CD14-positive monocyte (primary cell): ENCODE results near the gene PFDN1. TPM values are rescaled to one million over a fixed set of nuclear protein-coding genes. Genes with fewer than 3 reads are reported as not detected.

Experiments
- DNase-seq, 3 donors: peaks; one replicate each; pipeline ENCODE4 v3.0.0-alpha.2; 2011 to 2022
- H2AFZ ChIP-seq: 2 replicates; pipeline ENCODE4 v1.6.0; 2012; ENCODE audit warnings: mild to moderate bottlenecking, low read depth, low read length, inconsistent platforms; ENCODE audit not compliant: insufficient read depth, poor library complexity, severe bottlenecking
- H3K27ac ChIP-seq, 2 donors: 1 replicate in 1 of 2; 2 replicates in 1 of 2; pipeline ENCODE4 v1.5.1; 2012 to 2013; ENCODE audit warnings: low read length in 2 of 2, control low read depth in 1 of 2, inconsistent platforms in 1 of 2, low read depth in 1 of 2, mild to moderate bottlenecking in 1 of 2
- H3K27me3 ChIP-seq, 2 donors: one replicate each; pipeline versions ENCODE4 v1.6.0 to v1.6.1; 2011 to 2013; ENCODE audit warnings: low read length in 2 of 2; ENCODE audit not compliant: control insufficient read depth in 2 of 2, insufficient read depth in 2 of 2
- H3K36me3 ChIP-seq, 2 donors: replicated peaks in 1 of 2; 1 replicate in 1 of 2; 2 replicates in 1 of 2; pipeline versions ENCODE4 v1.5.1 to v1.6.1; 2012 to 2013; ENCODE audit warnings: low read length in 2 of 2, control low read depth in 1 of 2, inconsistent platforms in 1 of 2, mild to moderate bottlenecking in 1 of 2; ENCODE audit not compliant: insufficient read depth in 2 of 2, control insufficient read depth in 1 of 2
- H3K4me1 ChIP-seq, 2 donors: 1 replicate in 1 of 2; 2 replicates in 1 of 2; pipeline versions ENCODE4 v1.5.1 to v1.6.1; 2012 to 2013; ENCODE audit warnings: low read length in 2 of 2, control low read depth in 1 of 2, inconsistent platforms in 1 of 2, mild to moderate bottlenecking in 1 of 2, moderate library complexity in 1 of 2; ENCODE audit not compliant: insufficient read depth in 2 of 2, control insufficient read depth in 1 of 2
- H3K4me2 ChIP-seq: replicated peaks from 2 replicates; pipeline ENCODE3; 2012; ENCODE audit warnings: low read length, moderate library complexity, mild to moderate bottlenecking; ENCODE audit not compliant: poor library complexity, severe bottlenecking; ENCODE audit errors: extremely low read depth
- H3K4me3 ChIP-seq, 3 experiments: fragments of 200-600 bp in 1 of 3; sonication (generic) in 1 of 3; replicated peaks in 1 of 3; 1 replicate in 2 of 3; 2 replicates in 1 of 3; pipeline ENCODE4 v1.5.1; 2011 to 2013; ENCODE audit warnings: low read length in 3 of 3, mild to moderate bottlenecking in 3 of 3, control low read depth in 2 of 3, low read depth in 2 of 3, inconsistent platforms in 1 of 3, moderate library complexity in 1 of 3
- H3K79me2 ChIP-seq: 2 replicates; pipeline ENCODE4 v1.6.0; 2012; ENCODE audit warnings: mild to moderate bottlenecking, control low read depth, inconsistent platforms, low read length, moderate library complexity; ENCODE audit not compliant: insufficient read depth
- H3K9ac ChIP-seq: 2 replicates; pipeline ENCODE4 v1.6.0; 2017; ENCODE audit warnings: low read length, mild to moderate bottlenecking; ENCODE audit not compliant: insufficient read depth, poor library complexity, severe bottlenecking
- H3K9me3 ChIP-seq, 2 donors: replicated peaks in 1 of 2; 1 replicate in 1 of 2; 2 replicates in 1 of 2; pipeline versions ENCODE4 v1.5.1 to v1.6.1; 2012 to 2013; ENCODE audit warnings: low read length in 2 of 2, control low read depth in 1 of 2; ENCODE audit not compliant: control insufficient read depth in 1 of 2, insufficient read depth in 1 of 2
- H4K20me1 ChIP-seq: 2 replicates; pipeline ENCODE4 v1.6.0; 2012; ENCODE audit warnings: mild to moderate bottlenecking, low read length, control low read depth, moderate library complexity; ENCODE audit not compliant: insufficient read depth
- H3K27ac Mint-ChIP-seq, 7 donors: one replicate each; pipeline ENCODE4 v1.8.0; 2020; ENCODE audit warnings: mild to moderate bottlenecking in 7 of 7, mixed read lengths in 7 of 7, moderate library complexity in 6 of 7, inconsistent platforms in 2 of 7
- H3K27me3 Mint-ChIP-seq, 3 donors: one replicate each; pipeline ENCODE4 v1.8.0; 2021 to 2022; ENCODE audit warnings: low read depth in 3 of 3, mild to moderate bottlenecking in 3 of 3, mixed read lengths in 3 of 3, moderate library complexity in 3 of 3, inconsistent platforms in 1 of 3
- H3K36me3 Mint-ChIP-seq, 2 donors: one replicate each; pipeline ENCODE4 v1.8.0; 2020; ENCODE audit warnings: mixed read lengths in 2 of 2, inconsistent platforms in 1 of 2, mild to moderate bottlenecking in 1 of 2
- H3K4me1 Mint-ChIP-seq: one replicate; pipeline ENCODE4 v1.8.0; 2020; ENCODE audit warnings: mild to moderate bottlenecking, mixed read lengths
- H3K4me3 Mint-ChIP-seq, 2 donors: one replicate each; pipeline ENCODE4 v1.8.0; 2020; ENCODE audit warnings: mild to moderate bottlenecking in 2 of 2, mixed read lengths in 2 of 2, moderate library complexity in 1 of 2
- H3K9me3 Mint-ChIP-seq, 7 donors: one replicate each; pipeline ENCODE4 v1.8.0; 2020 to 2022; ENCODE audit warnings: mixed read lengths in 7 of 7, mild to moderate bottlenecking in 6 of 7, moderate library complexity in 6 of 7, inconsistent platforms in 2 of 7
- WGBS: methylation state at CpG from one replicate; pipeline ENCODE4 v1.1.5; 2013; ENCODE audit warnings: missing lambda C conversion rate; ENCODE audit not compliant: insufficient coverage; 5-methylcytosine and 5-hydroxymethylcytosine counted together
- intact Hi-C, 2 donors: fragments of 100-400 bp; cut with micrococcal nuclease; formaldehyde crosslinking; loops; one replicate each; pipeline versions ENCODE4 v1.15.0 to v1.15.1; 2023
- polyA plus RNA-seq, 3 donors: library from polyadenylated mRNA; depleted of rRNA in 1 of 3; unstranded in 2 of 3; stranded (reverse) in 1 of 3; fragments of 300-500 nt in 2 of 3; fragments of >200 nt in 1 of 3; fragmentation: Illumina TruSeq in 2 of 3; gene quantifications; 1 replicate in 2 of 3; 2 replicates in 1 of 3; pipeline ENCODE4 v1.2.3, GENCODE V29; 2012 to 2021
- TF ChIP-seq, protein P1 (sequence below): fragments of 200-600 bp; IDR thresholded peaks from one replicate; pipeline ENCODE4 v1.8.0; 2022; ENCODE audit warnings: antibody characterized with exemption, mild to moderate bottlenecking

PFDN1 gene
- polyA plus RNA-seq, 3 donors, result 44.7 to 105 (median 82.2) TPM

DNA sequence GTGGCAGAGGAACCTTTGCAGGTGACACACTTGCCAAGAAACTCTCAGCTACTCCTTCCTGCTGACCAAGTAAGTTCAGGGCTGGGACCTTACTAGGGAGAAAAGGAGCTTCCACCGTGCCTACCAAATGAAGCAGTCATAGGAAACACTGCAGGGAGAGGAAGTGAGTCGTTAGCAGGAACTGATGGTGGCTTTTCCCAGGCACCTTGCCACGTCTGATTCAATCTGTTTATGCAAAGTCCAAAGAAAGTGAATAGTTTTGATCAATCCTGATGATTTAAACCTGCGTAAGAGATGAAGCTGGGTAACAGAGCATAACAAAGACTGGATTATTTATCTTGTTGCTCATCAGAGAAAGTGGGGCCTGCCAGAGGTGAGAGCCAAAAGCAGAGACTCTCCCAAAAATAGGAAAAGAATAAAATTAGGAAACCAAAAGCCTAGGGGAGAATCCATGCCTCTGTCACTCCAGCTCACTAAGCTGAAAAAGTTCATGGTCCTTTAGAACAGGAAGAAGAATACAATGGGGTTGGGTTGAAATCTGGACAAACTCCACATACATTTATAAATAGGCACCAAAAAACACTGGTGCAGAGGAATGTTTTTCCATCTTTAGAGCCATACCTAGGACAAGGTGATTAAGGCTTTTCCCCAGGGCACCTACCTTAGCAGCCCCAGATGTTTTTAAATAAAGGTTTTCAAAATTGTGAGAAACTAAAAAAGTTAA, 9.3 kb upstream of the PFDN1 start:
- Histone ChIP-seq H3K4me2 (peak overlapping the region; percentile 47), H3K27me3 (no peaks in the 10 kb centered on the region), H3K36me3 (no peaks in the 10 kb centered on the region), H2AFZ (no peak overlapping the region), H3K79me2 (no peaks in the 10 kb centered on the region), H3K4me1 (peaks cover 28 to 31% of the 10 kb centered on the region in 2 donors), H3K27ac (peak overlapping the region in 1 of 2 donors; percentile 46), H3K4me3 (peak overlapping the region in 1 of 3 experiments; percentile 22), H4K20me1 (no peaks in the 10 kb centered on the region), H3K9ac (no peak overlapping the region), H3K9me3 (no peaks in the 10 kb centered on the region)
- DNase-seq, result peak; percentile 54 to 79 (median 71)
- H3K4me1 Mint-ChIP-seq, result peaks cover 32% of the 10 kb centered on the region
- intact Hi-C loops, result loop anchor here in 1 of 2 donors (2.0 to 5.0 kb wide), 2 partner anchors 15 to 40 kb away; no protein-coding TSS in a partner anchor
- peaks cover 0 to 2% (median 1%) of the 10 kb centered on the region in 3 donors for H3K27me3 Mint-ChIP-seq
- H3K4me3 Mint-ChIP-seq, result peak overlapping the region; percentile 57 to 71
- TF ChIP-seq, protein P1, sequence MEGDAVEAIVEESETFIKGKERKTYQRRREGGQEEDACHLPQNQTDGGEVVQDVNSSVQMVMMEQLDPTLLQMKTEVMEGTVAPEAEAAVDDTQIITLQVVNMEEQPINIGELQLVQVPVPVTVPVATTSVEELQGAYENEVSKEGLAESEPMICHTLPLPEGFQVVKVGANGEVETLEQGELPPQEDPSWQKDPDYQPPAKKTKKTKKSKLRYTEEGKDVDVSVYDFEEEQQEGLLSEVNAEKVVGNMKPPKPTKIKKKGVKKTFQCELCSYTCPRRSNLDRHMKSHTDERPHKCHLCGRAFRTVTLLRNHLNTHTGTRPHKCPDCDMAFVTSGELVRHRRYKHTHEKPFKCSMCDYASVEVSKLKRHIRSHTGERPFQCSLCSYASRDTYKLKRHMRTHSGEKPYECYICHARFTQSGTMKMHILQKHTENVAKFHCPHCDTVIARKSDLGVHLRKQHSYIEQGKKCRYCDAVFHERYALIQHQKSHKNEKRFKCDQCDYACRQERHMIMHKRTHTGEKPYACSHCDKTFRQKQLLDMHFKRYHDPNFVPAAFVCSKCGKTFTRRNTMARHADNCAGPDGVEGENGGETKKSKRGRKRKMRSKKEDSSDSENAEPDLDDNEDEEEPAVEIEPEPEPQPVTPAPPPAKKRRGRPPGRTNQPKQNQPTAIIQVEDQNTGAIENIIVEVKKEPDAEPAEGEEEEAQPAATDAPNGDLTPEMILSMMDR, result no peak
- H3K36me3 Mint-ChIP-seq, result peaks cover 0 to 3% of the 10 kb centered on the region in 2 donors
- H3K27ac Mint-ChIP-seq, result peak overlapping the region in 6 of 7 donors; percentile 24 to 86 (median 78)
- 8% methylated on average over 4 of the region's 4 CpGs for WGBS
- no peaks in the 10 kb centered on the region for H3K9me3 Mint-ChIP-seq

DNA sequence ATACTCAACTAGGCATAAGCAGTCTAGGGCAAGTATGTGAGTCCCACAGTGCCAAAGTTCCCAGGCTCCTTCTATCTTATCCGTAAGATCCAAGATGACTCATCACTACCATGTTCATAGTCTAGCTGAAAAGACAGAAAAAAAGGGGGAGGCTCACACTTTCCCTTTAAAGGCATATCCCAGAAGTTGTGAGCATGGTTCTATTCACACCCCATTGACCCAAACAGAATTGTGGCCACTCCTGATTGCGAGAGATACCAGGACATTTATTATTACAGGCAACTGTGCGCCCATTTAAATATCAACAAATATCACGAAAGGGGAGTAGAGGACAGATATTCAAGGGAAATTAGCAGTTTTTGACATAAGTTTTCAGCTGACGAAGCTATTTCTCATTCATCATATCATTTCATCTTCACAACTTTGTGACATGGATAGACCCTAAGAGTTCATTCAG, 8.1 kb upstream of the PFDN1 start:
- Histone ChIP-seq H3K36me3 (no peaks in the 10 kb centered on the region), H3K27ac (no peak overlapping the region), H3K4me2 (no peak overlapping the region), H3K4me1 (peaks cover 28 to 31% of the 10 kb centered on the region in 2 donors), H2AFZ (no peak overlapping the region), H3K9me3 (no peaks in the 10 kb centered on the region), H3K79me2 (no peaks in the 10 kb centered on the region), H4K20me1 (no peaks in the 10 kb centered on the region), H3K9ac (no peak overlapping the region), H3K4me3 (no peak overlapping the region), H3K27me3 (no peaks in the 10 kb centered on the region)
- peak overlapping the region in 1 of 7 donors; percentile 45 for H3K27ac Mint-ChIP-seq
- H3K4me3 Mint-ChIP-seq, result no peak overlapping the region
- TF ChIP-seq, protein P1, result no peak
- peaks cover 37% of the 10 kb centered on the region for H3K4me1 Mint-ChIP-seq
- no peak for DNase-seq
- no peaks in the 10 kb centered on the region for H3K9me3 Mint-ChIP-seq
- peaks cover 0 to 3% of the 10 kb centered on the region in 2 donors for H3K36me3 Mint-ChIP-seq
- H3K27me3 Mint-ChIP-seq, result peaks cover 0 to 2% (median 1%) of the 10 kb centered on the region in 3 donors
- 90% methylated on average over 2 of the region's 5 CpGs for WGBS
- intact Hi-C loops, result loop anchor here in 1 of 2 donors (5.0 kb wide), 1 partner anchor 39 kb away; no protein-coding TSS in a partner anchor
